ENCODE measurements around the gene NTM.
A peak's percentile ranks its signal among the peaks of the same experiment; 100 is the strongest.

Gene NTM

GRCh38 chr11:131845255-131845654 lies 474.8 kb downstream of the NTM start:
- no peak for DNase-seq

GRCh38 chr11:131849485-131849884 lies 479.1 kb downstream of the NTM start:
- no peak for DNase-seq

- no peak for DNase-seq
These were observed 480.1 kb downstream of the NTM start for GRCh38 chr11:131850507-131850906.

GRCh38 chr11:131851964-131852755 lies 481.7 kb downstream of the NTM start:
- DNase-seq, result no peak

- no peak for DNase-seq
These were observed 482.3 kb downstream of the NTM start for GRCh38 chr11:131852757-131853156.

GRCh38 chr11:131854391-131854790 lies 484.0 kb downstream of the NTM start:
- no peak for DNase-seq

GRCh38 chr11:131855320-131855719 lies 484.9 kb downstream of the NTM start:
- DNase-seq, result no peak

GRCh38 chr11:131857246-131857645 lies 486.8 kb downstream of the NTM start:
- DNase-seq, result no peak

GRCh38 chr11:131858505-131858904 lies 488.1 kb downstream of the NTM start:
- no peak for DNase-seq

GRCh38 chr11:131859538-131860210 lies 489.3 kb downstream of the NTM start:
- DNase-seq, result no peak

GRCh38 chr11:131864228-131864627 lies 493.8 kb downstream of the NTM start:
- DNase-seq, result no peak

- DNase-seq, result no peak
These were observed 495.4 kb downstream of the NTM start for GRCh38 chr11:131865860-131866259.

- DNase-seq, result no peak
These were observed 496.4 kb downstream of the NTM start for GRCh38 chr11:131866535-131867400.

GRCh38 chr11:131867457-131868257 lies 497.2 kb downstream of the NTM start:
- DNase-seq, result peak; percentile 3

GRCh38 chr11:131868629-131869507 lies 498.5 kb downstream of the NTM start:
- DNase-seq, result no peak

- DNase-seq, result no peak
These were observed 499.9 kb downstream of the NTM start for GRCh38 chr11:131870305-131870704.

- no peak for DNase-seq
These were observed 500.6 kb downstream of the NTM start for GRCh38 chr11:131871006-131871405.

GRCh38 chr11:131874070-131874469 lies 503.7 kb downstream of the NTM start:
- no peak for DNase-seq

GRCh38 chr11:131875611-131876010 lies 505.2 kb downstream of the NTM start:
- DNase-seq, result no peak

- DNase-seq, result no peak
These were observed 507.0 kb downstream of the NTM start for GRCh38 chr11:131877246-131877942.

- no peak for DNase-seq
These were observed 509.9 kb downstream of the NTM start for GRCh38 chr11:131880316-131880715.
